ENCODE results near the gene DMRTA2.

DNA sequence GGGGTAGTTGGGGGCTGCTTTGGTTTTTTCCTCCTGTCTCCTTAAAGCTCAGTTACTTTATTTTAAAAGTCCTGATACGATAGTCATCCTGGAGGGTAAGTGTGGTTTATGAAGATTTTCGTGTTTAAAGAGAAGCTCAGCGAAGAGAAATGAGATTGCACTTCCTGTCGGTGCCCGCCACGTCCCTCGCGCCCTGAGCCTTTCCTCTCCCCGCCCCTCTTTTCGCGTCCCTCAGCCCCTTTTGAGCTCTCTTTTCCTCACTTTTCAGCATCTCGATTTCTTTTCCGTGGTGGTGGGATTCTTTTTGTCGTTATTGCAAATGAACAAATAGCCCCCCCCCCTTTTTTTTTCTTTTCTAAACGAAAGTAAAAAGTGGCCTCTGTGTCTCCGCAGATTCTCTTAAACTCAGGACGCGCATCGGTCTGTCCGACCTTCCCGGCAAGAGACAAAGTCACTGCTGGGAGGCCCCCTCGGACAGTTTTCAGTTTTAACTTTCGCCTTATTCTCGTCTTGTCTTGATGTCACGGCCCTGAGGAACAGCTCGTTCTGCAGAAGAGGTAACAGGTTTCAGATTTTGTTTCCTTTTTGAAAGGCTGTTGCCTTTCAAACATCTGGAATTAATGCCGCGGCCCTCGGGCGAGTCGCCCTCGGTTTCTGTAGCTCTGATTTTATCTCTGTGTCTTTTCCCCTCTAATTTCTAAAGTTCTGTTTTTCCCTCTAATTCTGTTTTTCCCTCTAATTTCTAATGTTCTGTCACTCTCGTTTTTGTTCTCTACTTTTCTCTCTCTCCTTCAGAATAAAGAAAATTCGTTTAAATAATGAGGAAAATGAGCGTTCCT is 1.0 kb upstream of the DMRTA2 start:
- TF ChIP-seq, protein P1, sequence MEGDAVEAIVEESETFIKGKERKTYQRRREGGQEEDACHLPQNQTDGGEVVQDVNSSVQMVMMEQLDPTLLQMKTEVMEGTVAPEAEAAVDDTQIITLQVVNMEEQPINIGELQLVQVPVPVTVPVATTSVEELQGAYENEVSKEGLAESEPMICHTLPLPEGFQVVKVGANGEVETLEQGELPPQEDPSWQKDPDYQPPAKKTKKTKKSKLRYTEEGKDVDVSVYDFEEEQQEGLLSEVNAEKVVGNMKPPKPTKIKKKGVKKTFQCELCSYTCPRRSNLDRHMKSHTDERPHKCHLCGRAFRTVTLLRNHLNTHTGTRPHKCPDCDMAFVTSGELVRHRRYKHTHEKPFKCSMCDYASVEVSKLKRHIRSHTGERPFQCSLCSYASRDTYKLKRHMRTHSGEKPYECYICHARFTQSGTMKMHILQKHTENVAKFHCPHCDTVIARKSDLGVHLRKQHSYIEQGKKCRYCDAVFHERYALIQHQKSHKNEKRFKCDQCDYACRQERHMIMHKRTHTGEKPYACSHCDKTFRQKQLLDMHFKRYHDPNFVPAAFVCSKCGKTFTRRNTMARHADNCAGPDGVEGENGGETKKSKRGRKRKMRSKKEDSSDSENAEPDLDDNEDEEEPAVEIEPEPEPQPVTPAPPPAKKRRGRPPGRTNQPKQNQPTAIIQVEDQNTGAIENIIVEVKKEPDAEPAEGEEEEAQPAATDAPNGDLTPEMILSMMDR (IDR thresholded peaks at IDR 0.05): no peak
- no peak for TF ChIP-seq POLR2A (IDR thresholded peaks at IDR 0.05)
